ENCODE results near the gene TRIM10.

The TRIM10 gene

DNA sequence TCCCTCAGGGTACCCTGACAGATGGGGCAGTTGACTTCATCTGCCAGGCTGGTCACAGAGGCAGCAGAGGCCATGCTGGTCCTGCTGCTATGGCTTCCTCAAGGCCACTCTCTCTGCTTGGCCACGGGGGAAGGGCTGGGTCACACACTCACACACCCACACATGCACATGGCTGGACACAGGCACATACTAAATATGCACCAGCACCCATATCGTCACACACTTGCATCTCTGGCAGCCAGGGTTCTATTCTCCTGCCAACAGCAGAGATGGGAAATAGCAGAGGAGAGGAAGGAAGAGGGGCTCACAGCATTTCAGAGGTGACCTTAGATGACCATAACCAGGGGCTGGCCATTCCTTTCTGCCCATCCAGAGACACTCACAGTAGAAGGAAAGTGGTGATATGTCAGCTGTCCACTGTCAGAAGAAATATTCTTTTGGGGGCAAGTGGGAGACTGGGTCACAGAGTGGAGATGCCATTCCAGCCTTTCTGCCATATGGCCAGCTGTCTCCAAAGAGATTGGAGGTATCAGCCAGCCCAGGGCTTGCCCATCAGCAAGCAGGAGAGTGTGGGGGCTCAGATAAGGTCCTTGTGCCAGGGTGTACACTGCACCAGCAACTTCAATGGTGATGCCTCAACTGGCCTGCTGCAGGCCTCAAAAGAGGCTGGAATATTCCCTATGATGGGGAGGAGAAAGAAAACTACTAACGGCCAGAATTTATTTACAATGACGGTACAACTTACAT is at the start of gene TRIM10:
Gene TRIM10 (minus strand): TSS at position 427 of the 747 bp plus-strand sequence. CDS start 353 bp downstream, at position 74.
- ATAC-seq, result no peak

- ATAC-seq, result no peak
These were observed 46.7 kb upstream of the TRIM10 start for GRCh38 chr6:30207619-30208295.

- no peak for ATAC-seq
These were observed 46.0 kb upstream of the TRIM10 start for GRCh38 chr6:30206799-30207618.

DNA sequence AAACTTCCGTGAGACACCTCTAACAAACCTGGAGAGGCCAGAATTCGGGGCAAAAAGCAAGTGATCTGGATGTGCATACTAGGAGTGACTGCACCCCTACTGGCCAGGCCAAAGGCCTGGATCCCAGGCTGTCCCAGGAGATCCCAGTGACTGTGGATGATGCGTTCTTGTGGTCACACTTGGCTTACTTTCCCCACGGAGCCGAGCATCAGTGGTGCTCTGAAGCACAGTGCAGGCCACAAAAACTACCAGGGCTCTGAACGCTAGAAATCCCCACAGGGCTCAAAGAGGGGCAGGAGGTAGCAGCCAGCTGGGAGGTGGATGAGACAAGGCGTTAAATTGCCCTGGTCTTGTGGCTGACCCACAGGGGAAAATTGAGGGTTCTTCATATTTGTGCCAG is 45.1 kb upstream of the TRIM10 start:
- ATAC-seq, result no peak

- ATAC-seq, result no peak
These were observed 43.1 kb upstream of the TRIM10 start for GRCh38 chr6:30204116-30204515.

DNA sequence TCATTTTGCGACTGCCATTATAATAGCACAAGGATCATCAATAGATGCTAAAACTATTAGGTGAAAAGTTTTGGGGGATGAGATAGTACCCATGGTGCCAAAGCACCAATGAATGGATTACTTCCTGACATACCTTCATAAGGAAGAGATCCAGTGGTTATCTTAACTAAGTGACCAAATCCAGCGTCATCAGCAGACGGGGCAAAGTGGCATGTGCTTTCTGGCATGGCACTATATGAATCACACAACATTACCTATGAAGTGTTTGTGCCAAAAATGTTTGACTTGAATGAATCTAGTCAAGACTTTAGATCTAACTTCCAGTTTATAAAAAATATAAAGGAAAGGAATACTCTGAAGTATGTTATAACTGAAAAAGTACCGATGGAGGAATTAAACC is 41.4 kb upstream of the TRIM10 start:
- ATAC-seq, result no peak

GRCh38 chr6:30200551-30201281 is 39.7 kb upstream of the TRIM10 start:
- no peak for ATAC-seq

DNA sequence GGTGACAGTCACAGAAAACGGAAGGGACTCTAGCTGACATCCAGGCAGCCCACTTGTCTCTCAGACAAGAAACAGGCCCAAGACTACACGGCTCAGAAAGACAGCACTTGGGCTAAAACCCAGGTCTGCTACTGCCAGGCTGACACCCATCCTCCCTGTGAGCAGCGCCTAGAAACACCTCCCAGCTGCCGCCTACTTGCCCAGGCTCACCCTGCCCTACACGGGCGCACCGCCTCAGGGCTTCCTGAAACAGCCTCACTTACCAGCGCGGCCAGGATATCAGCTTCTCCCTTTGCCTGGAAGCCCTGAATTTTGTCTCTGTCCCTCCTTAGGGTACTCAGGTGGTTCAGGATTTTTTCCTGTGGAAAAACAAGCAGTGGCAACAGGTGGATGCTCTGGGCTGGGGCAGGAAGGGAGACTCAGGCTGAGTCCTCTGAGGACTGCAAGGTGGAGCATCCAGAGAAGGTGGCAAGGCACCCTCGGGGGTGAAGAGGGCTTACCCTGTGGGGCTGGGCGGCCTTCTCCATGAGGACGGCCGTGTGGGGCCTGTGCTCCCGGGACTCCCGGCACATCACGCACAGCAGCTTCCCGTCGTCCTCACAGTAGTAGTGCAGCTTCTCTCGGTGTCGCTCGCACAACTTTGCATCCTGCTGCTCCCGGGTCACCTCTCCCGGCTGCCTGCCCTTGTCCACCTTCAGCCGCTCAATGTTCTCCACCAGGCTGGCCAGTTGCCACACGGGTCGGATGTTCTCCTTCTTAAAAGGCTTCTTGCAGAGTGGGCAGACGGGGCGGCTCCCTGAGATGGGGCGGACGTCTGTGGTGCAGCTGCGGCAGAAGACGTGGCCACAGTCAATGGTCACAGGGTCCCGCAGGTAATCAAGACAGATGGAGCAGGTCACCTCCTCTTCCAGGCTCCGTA is 37.4 kb upstream of the TRIM10 start:
- ATAC-seq, result no peak

GRCh38 chr6:30196376-30196775 is 35.4 kb upstream of the TRIM10 start:
- no peak for ATAC-seq

GRCh38 chr6:30195951-30196350 is 34.9 kb upstream of the TRIM10 start:
- ATAC-seq, result no peak

DNA sequence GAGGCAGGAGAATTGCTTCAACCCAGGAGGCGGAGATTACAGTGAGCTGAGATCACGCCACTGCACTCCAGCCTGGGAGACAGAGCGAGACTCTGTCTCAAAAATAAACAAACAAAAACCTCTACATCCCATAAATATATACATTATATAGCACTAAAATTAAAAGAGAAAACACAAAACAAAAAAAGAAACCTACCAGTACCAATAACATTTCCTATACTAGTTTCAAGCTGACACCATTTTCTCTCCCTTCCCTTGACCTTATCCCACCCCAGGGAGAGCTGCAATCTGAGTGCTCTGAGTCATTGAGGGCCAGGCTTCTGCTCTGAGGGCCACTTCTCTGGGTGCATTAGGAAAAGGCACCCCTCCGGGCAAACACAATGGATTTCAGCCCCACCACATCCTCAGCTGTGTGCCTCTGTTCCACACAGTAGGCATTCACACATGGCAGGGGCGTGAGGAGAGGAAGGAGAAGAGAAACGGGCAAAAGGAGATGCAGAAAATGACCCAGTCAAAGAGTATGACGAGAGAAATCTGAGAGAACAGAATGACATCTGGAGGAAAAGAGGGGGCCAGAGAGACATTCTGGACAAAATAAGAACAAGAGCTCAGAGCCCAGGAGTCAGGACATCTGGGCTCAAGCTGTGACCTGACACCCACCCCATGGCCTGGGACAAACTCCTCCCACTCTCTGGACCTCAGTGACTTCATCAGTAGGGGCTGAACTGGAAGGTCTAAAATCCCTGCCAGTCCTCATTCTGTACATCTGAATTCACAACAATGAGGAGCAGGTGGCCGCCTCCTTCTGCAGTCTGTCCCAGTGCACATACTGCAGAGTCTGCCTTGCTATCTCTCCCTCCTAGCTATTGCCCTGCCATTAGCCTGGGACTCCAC is 34.0 kb upstream of the TRIM10 start:
- no peak for ATAC-seq

DNA sequence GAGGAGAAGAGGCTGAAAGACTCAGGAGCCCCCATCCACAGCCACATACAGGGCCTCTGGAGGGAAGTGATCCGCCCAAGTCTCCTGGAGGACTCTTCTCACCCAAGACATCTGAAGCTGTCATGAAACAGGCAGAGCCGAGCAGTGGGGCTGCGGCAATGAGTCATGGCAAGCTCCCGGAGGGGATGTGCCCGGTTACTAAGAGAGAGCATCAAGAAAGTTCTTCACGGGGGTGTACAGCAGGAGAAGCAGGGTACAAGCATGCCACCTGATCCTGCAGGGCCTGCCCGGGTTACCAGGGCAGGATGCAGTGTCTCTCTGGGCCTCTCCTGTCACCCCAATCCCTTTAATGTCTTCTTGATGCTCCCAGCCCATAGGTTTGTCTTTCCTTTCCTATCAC is 31.1 kb upstream of the TRIM10 start:
- ATAC-seq, result no peak

DNA sequence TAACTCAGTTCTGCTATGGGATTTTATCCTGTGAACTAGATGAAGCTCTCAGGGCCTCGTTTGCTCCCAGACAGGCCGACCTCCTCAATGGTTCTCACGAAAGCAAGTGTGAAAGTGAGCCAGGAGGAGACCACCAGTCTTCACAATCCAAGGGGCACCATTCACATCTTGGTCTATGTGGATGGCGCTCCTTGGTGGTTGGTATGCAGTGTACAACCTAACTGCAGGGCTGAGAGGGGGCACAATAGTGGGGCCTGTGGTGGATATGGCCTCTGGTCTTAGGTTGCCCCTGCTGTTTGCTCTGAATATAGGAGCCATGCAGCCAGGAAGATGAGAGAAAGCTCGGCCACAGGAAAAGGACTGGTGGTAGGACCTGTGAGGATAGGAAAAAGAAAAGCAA is 27.5 kb upstream of the TRIM10 start:
- ATAC-seq, result no peak

GRCh38 chr6:30185846-30186484 is 25.0 kb upstream of the TRIM10 start:
- ATAC-seq, result no peak

DNA sequence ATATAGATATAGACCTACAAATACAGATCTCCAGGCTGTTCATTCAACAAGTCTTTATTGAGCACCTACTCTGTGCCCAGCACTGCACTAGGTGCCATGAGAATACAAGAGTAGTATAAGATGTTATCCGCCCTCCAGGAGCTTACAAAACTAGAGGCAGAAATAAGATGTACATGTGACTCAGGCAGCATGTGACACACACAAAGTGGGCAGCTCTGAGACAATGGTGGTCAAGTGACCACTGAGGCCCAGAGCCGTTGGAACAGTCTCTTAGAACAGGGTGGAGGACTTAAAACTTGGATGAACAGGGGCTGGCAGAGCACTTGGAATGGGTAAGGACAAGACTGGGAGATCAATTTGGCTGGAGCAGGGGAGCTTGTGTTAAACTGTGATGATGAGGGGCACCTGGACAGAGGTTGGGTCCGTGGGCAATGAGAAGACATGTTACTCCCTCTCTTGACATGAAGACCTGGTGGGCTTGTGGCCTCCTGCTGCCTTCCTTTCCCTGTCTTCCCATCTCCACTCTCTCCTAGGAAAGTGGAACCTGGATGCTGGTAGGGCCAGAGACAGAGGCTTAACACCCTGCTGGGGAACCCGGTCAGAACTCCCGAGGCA is 23.5 kb upstream of the TRIM10 start:
- no peak for ATAC-seq

DNA sequence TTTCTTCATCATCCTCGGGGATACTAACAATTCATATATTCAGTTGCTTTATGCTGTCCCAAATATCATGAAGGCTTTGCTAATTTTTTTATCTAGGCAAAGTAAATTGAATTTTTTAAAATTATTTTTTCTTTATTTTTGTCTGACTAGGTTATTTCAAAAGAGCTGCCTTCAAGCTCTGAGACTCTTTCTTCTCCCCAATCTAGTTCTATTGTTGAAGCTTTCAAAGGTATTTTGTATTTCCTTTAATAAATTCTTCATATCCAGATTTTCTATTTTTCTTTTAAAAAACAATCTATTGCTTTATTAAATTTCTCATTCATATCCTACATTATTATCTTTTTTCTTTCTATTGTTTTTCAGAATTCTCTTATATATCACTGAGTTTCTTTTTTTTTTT is 19.1 kb upstream of the TRIM10 start:
- ATAC-seq, result no peak

DNA sequence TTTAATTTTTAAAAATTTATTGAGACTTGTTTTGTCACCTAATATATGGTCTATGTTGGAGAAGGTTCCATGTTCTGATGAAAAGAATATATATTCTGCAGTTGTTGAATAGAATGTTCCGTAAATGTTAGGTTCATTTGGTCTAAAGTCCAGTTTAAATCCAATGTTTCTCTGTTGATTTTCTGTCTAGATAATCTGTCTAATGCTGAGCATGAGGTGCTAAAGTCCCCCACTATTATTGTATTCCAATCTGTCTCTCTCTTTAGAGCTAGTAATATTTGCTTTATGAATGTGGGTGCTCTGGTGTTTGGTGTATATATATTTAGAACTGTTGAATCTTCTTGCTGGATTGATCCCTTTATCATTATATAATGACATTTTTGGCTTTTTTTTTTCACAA is 17.8 kb upstream of the TRIM10 start:
- no peak for ATAC-seq

- ATAC-seq, result no peak
These were observed 14.8 kb upstream of the TRIM10 start for GRCh38 chr6:30175765-30176164.

- no peak for ATAC-seq
These were observed 11.7 kb upstream of the TRIM10 start for GRCh38 chr6:30172681-30173080.
